Mucosa of descending colon (tissue), 3 donors: ENCODE results near the gene ACACA. TPM values are rescaled to one million over a fixed set of nuclear protein-coding genes. Genes with fewer than 3 reads are reported as not detected.
"Not testable (repeated sequence)": the region's sequence is repeated elsewhere in the genome, so short reads cannot be mapped to it uniquely, and the experiment has no call there.

Experiments used
- ATAC-seq: fragments of 200-7000 bp; cut with Tn5 transposase; one replicate; pipeline ENCODE4 v1.9.1; 2020; ENCODE audit warnings: mild to moderate bottlenecking, moderate library complexity
- DNase-seq, 3 donors: peaks; one replicate each; pipeline ENCODE4 v3.0.0-alpha.2; 2020
- H3K36me3 ChIP-seq: fragments of 200-600 bp; one replicate; pipeline ENCODE4 v1.8.0; 2021; ENCODE audit warnings: low read depth, mild to moderate bottlenecking
- H3K4me1 ChIP-seq: fragments of 200-600 bp; one replicate; pipeline ENCODE4 v1.8.0; 2021; ENCODE audit warnings: low read depth, mild to moderate bottlenecking
- H3K4me3 ChIP-seq: fragments of 200-600 bp; one replicate; pipeline ENCODE4 v1.8.0; 2021; ENCODE audit warnings: mild to moderate bottlenecking
- H3K9me3 ChIP-seq: fragments of 200-600 bp; one replicate; pipeline ENCODE4 v1.8.0; 2021; ENCODE audit warnings: mild to moderate bottlenecking
- CTCF ChIP-seq: fragments of 200-600 bp; IDR thresholded peaks from one replicate; pipeline ENCODE4 v1.8.0; 2022; ENCODE audit warnings: antibody characterized with exemption, mild to moderate bottlenecking
- intact Hi-C, 2 donors: fragments of 100-400 bp; cut with DNase I in 1 of 2; cut with micrococcal nuclease in 1 of 2; formaldehyde crosslinking; loops; one replicate each; pipeline versions ENCODE4 v1.11.0 to v1.11.1; 2022; cut with DNase I, micrococcal nuclease
- total RNA-seq, 3 donors: library from RNA; stranded (reverse); fragmentation: NEBNext Ultra II Directional in 2 of 3; extraction: Animal tissue kit (Norgen Biotek cat#: 25700) in 2 of 3; gene quantifications; one replicate each; pipeline versions ENCODE4 v1.2.1 to v1.2.4, GENCODE V29; 2021 to 2023
- donor health status: DM: no; HTN: no; CAD: no; lungs with moderate emphysema.
- donor health status: DM: no; HTN: no; CAD: no.
- donor health status: DM: no; HTN: yes; CAD: no.

Gene ACACA
- total RNA-seq, 3 donors from 2014 or later: 58.5 to 64.1 (median 60.3) TPM

GRCh38 chr17:37147301-37147812 lies 259.3 kb downstream of the ACACA start:
- intact Hi-C loops: no loop called here
- DNase-seq (no peak), ATAC-seq (peak; percentile 90)
- no peaks in the 10 kb centered on the region for H3K36me3 ChIP-seq
- no peak overlapping the region for H3K4me3 ChIP-seq
- no peaks in the 10 kb centered on the region for H3K9me3 ChIP-seq
- no peak for TF ChIP-seq CTCF
- H3K4me1 ChIP-seq: no peaks in the 10 kb centered on the region

GRCh38 chr17:37146086-37147064 lies 260.3 kb downstream of the ACACA start:
- Histone ChIP-seq H3K4me1 (no peaks in the 10 kb centered on the region), H3K4me3 (no peak overlapping the region), H3K36me3 (no peaks in the 10 kb centered on the region), H3K9me3 (no peaks in the 10 kb centered on the region)
- no peak for TF ChIP-seq CTCF
- no peak for DNase-seq
- no peak for ATAC-seq
- intact Hi-C loops: no loop called here

- DNase-seq (no peak), ATAC-seq (no peak)
Measured at GRCh38 chr17:37144075-37144701, 262.4 kb downstream of the ACACA start.

GRCh38 chr17:37143558-37143957 lies 263.1 kb downstream of the ACACA start:
- H3K36me3 ChIP-seq, intact Hi-C loops, DNase-seq, H3K4me1 ChIP-seq, ATAC-seq, H3K9me3 ChIP-seq, H3K4me3 ChIP-seq: not testable (repeated sequence)

More at GRCh38 chr17:37144075-37144701, 262.4 kb downstream of the ACACA start:
- no peaks in the 10 kb centered on the region for H3K4me1 ChIP-seq
- intact Hi-C loops: no loop called here
- H3K9me3 ChIP-seq: no peaks in the 10 kb centered on the region
- H3K4me3 ChIP-seq: no peak overlapping the region
- no peak for TF ChIP-seq CTCF
- H3K36me3 ChIP-seq: no peaks in the 10 kb centered on the region

GRCh38 chr17:37142294-37142896 lies 264.2 kb downstream of the ACACA start:
- no peak for ATAC-seq
- Histone ChIP-seq H3K9me3 (no peaks in the 10 kb centered on the region), H3K36me3 (no peaks in the 10 kb centered on the region), H3K4me1 (no peaks in the 10 kb centered on the region), H3K4me3 (no peak overlapping the region)
- intact Hi-C loops: no loop called here
- TF ChIP-seq CTCF: no peak
- DNase-seq: no peak
